Chondrocyte (in vitro differentiated cells): Measurements from ENCODE around the gene PPM1H. TPM values are rescaled to one million over a fixed set of nuclear protein-coding genes. Genes with fewer than 3 reads are reported as not detected.
A peak's percentile ranks its signal among the peaks of the same experiment; 100 is the strongest.

ENCODE experiments used
- DNase-seq: peaks from one replicate; pipeline ENCODE4 v3.0.0; 2021; ENCODE audit warnings: mixed read lengths, low spot score
- H3K27ac Mint-ChIP-seq: one replicate; pipeline ENCODE4 v1.8.0; 2021; ENCODE audit warnings: mild to moderate bottlenecking, moderate library complexity, mixed read lengths; ENCODE audit not compliant: unreplicated experiment
- H3K27me3 Mint-ChIP-seq: 2 replicates; pipeline ENCODE4 v1.8.0; 2021; ENCODE audit warnings: low read depth, mixed read lengths
- H3K36me3 Mint-ChIP-seq: 2 replicates; pipeline ENCODE4 v1.8.0; 2021; ENCODE audit warnings: low read depth, mixed read lengths
- H3K4me1 Mint-ChIP-seq: 2 replicates; pipeline ENCODE4 v1.8.0; 2021; ENCODE audit warnings: low read depth, mild to moderate bottlenecking, mixed read lengths
- H3K4me3 Mint-ChIP-seq: one replicate; pipeline ENCODE4 v1.8.0; 2021; ENCODE audit warnings: mild to moderate bottlenecking, moderate library complexity, mixed read lengths; ENCODE audit not compliant: unreplicated experiment
- H3K9me3 Mint-ChIP-seq: 2 replicates; pipeline ENCODE4 v1.8.0; 2021; ENCODE audit warnings: low read depth, mixed read lengths
- microRNA-seq: library from miRNA; unstranded; fragments of <30 nt; microRNA quantifications from one replicate; pipeline ENCODE4 v1.2.0, GENCODE V29; 2020; ENCODE audit warnings: borderline number of aligned reads
- total RNA-seq: library from RNA; stranded (reverse); gene quantifications from 3 replicates; pipeline ENCODE4 v1.2.1, GENCODE V29; 2021
- TF ChIP-seq, protein P1 (sequence below): fragments of 200-600 bp; sonication (generic); IDR thresholded peaks from 2 replicates; pipeline ENCODE4 v1.5.0; 2021; ENCODE audit warnings: antibody characterized with exemption, mild to moderate bottlenecking, moderate library complexity

The PPM1H gene
- total RNA-seq, 1 donor from 2014 or later = 34.3 TPM

DNA sequence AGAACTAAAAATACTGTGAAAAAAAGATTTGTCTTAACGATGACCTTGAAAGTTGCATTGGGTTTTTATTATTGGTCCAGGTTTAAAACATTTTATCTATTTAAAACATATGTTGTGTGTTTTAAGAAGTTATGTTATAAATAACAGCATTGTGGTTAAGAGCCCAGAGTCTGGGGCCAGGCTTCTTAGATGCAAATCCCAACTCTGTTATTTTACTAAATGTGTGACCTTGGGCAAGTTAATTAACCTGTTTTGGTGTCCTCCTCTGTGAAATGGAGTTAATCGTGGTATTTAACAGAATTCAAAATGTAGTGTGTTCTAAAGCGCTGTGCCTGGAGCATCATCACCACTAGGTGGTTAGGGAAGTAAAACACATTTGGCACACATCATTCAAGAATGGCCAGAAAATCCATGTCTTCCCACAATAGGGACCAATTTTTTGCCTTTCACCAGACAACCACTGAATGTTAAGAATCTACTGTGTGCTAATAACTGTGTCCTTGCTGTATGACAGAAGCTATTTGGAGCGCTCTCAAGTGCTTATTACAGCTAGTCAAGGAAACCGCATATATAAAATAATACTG lies 335.0 kb downstream of the PPM1H start:
- DNase-seq = no peak
- Mint-ChIP-seq H3K9me3 (no peaks in the 10 kb centered on the region), H3K4me3 (no peak overlapping the region), H3K27ac (no peak overlapping the region), H3K4me1 (peaks cover 13% of the 10 kb centered on the region), H3K36me3 (no peaks in the 10 kb centered on the region), H3K27me3 (no peaks in the 10 kb centered on the region)
- TF ChIP-seq, protein P1, sequence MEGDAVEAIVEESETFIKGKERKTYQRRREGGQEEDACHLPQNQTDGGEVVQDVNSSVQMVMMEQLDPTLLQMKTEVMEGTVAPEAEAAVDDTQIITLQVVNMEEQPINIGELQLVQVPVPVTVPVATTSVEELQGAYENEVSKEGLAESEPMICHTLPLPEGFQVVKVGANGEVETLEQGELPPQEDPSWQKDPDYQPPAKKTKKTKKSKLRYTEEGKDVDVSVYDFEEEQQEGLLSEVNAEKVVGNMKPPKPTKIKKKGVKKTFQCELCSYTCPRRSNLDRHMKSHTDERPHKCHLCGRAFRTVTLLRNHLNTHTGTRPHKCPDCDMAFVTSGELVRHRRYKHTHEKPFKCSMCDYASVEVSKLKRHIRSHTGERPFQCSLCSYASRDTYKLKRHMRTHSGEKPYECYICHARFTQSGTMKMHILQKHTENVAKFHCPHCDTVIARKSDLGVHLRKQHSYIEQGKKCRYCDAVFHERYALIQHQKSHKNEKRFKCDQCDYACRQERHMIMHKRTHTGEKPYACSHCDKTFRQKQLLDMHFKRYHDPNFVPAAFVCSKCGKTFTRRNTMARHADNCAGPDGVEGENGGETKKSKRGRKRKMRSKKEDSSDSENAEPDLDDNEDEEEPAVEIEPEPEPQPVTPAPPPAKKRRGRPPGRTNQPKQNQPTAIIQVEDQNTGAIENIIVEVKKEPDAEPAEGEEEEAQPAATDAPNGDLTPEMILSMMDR = peak; percentile 61

DNA sequence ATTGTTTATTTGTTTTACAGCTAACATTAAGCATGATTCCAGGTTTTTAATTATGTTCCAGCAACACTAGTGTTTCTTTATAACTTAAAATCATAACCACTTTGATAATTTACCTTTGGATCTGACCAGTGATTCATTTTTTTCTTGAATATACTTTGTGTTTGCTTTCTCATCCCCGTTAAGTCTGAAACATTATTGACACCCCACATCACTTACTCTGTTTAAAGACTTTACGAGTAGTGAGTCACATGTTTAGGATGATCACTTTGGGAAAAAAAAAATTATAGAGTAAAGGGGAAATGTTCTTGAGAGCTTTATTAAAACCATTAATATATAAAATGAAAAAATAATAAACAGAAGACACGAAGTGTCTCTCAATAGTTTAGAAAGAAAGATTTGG lies 336.1 kb downstream of the PPM1H start:
- Mint-ChIP-seq H3K27me3 (no peaks in the 10 kb centered on the region), H3K27ac (no peak overlapping the region), H3K4me1 (peaks cover 12% of the 10 kb centered on the region), H3K4me3 (no peak overlapping the region), H3K36me3 (no peaks in the 10 kb centered on the region), H3K9me3 (no peaks in the 10 kb centered on the region)
- no peak for DNase-seq
- TF ChIP-seq, protein P1 = no peak

DNA sequence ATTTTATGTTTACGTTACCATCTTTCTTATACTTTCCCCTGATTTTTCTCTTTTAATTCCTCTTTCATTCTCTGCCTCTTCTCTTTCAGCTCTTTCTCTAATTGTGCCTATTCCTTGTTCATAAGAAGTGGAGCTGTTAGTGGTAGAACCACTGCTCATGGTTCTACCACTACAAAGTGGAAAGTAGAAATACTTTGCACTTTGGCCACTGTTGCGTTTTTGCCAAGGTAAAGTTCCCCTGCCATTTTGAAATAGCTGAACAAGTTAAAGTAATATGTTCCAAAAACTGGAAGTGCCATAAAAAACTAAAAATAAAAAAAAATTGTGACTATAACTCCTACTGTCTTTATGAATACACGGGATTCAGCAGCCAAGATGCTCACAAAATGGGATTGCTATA lies 337.7 kb downstream of the PPM1H start:
- Mint-ChIP-seq H3K4me1 (peaks cover 12% of the 10 kb centered on the region), H3K36me3 (no peaks in the 10 kb centered on the region), H3K27me3 (no peaks in the 10 kb centered on the region), H3K9me3 (no peaks in the 10 kb centered on the region), H3K4me3 (no peak overlapping the region), H3K27ac (no peak overlapping the region)
- TF ChIP-seq, protein P1 = no peak
- no peak for DNase-seq

Small RNA genes lying within 50 kb of the gene (microRNA-seq; reads per million reads assigned to microRNA genes)
- 121,879 reads per million, percentile 100 among the genes with 10 or more reads in this experiment for gene MIRLET7I

Other genes with a start within 250 kb of the PPM1H start
- 0.15 to 0.45 TPM (median 0.41 TPM) in 3 replicates for gene AVPR1A, start 216.1 kb upstream of the PPM1H start, total RNA-seq